ENCODE data around the gene SNN. TPM values are rescaled to one million over a fixed set of nuclear protein-coding genes. Genes with fewer than 3 reads are reported as not detected.

The SNN gene
- polyA plus RNA-seq, 3 donors from 2014 or later: 2.4 to 11.1 (median 4.9) TPM

GRCh38 chr16:11639925-11640899 lies 28.0 kb upstream of the SNN start:
- no peaks in the 10 kb centered on the region for H3K36me3 Mint-ChIP-seq
- H3K4me1 Mint-ChIP-seq: peaks cover 21 to 26% of the 10 kb centered on the region in 2 donors
- peak; percentile 59 to 73 (median 63) for DNase-seq
- H3K27ac Mint-ChIP-seq: peak overlapping the region; percentile 79 to 89 (median 88)
- H3K9me3 Mint-ChIP-seq: no peaks in the 10 kb centered on the region
- H3K4me3 Mint-ChIP-seq: peak overlapping the region in 4 of 5 donors; percentile 9 to 61 (median 36)
- H3K27me3 Mint-ChIP-seq (ENCODE audit: low read depth in 3 of 3): peaks cover 2 to 9% (median 4%) of the 10 kb centered on the region in 3 donors

GRCh38 chr16:11640987-11641817 lies 27.1 kb upstream of the SNN start:
- Mint-ChIP-seq H3K36me3 (no peaks in the 10 kb centered on the region), H3K27me3 (ENCODE audit: low read depth in 3 of 3) (peaks cover 2 to 9% (median 2%) of the 10 kb centered on the region in 3 donors), H3K27ac (peak overlapping the region in 5 of 6 donors; percentile 73 to 88 (median 87)), H3K9me3 (no peaks in the 10 kb centered on the region), H3K4me3 (peak overlapping the region in 1 of 5 donors; percentile 1), H3K4me1 (peaks cover 21% of the 10 kb centered on the region in 2 donors)
- peak; percentile 61 to 65 (median 64) for DNase-seq

GRCh38 chr16:11642765-11643116 lies 25.5 kb upstream of the SNN start:
- Mint-ChIP-seq H3K36me3 (no peaks in the 10 kb centered on the region), H3K4me3 (no peak overlapping the region), H3K4me1 (peaks cover 20 to 21% of the 10 kb centered on the region in 2 donors), H3K27ac (peak overlapping the region in 1 of 6 donors; percentile 30), H3K9me3 (no peaks in the 10 kb centered on the region), H3K27me3 (ENCODE audit: low read depth in 3 of 3) (peaks cover 2 to 7% (median 5%) of the 10 kb centered on the region in 3 donors)
- DNase-seq: no peak

GRCh38 chr16:11649276-11649675 lies 19.0 kb upstream of the SNN start:
- Mint-ChIP-seq H3K9me3 (no peaks in the 10 kb centered on the region), H3K27me3 (ENCODE audit: low read depth in 3 of 3) (peaks cover 2 to 8% (median 4%) of the 10 kb centered on the region in 3 donors), H3K27ac (no peak overlapping the region), H3K4me1 (peaks cover 2 to 10% of the 10 kb centered on the region in 2 donors), H3K36me3 (peaks cover 0 to 3% (median 3%) of the 10 kb centered on the region in 3 donors), H3K4me3 (no peak overlapping the region)
- no peak for DNase-seq

DNA sequence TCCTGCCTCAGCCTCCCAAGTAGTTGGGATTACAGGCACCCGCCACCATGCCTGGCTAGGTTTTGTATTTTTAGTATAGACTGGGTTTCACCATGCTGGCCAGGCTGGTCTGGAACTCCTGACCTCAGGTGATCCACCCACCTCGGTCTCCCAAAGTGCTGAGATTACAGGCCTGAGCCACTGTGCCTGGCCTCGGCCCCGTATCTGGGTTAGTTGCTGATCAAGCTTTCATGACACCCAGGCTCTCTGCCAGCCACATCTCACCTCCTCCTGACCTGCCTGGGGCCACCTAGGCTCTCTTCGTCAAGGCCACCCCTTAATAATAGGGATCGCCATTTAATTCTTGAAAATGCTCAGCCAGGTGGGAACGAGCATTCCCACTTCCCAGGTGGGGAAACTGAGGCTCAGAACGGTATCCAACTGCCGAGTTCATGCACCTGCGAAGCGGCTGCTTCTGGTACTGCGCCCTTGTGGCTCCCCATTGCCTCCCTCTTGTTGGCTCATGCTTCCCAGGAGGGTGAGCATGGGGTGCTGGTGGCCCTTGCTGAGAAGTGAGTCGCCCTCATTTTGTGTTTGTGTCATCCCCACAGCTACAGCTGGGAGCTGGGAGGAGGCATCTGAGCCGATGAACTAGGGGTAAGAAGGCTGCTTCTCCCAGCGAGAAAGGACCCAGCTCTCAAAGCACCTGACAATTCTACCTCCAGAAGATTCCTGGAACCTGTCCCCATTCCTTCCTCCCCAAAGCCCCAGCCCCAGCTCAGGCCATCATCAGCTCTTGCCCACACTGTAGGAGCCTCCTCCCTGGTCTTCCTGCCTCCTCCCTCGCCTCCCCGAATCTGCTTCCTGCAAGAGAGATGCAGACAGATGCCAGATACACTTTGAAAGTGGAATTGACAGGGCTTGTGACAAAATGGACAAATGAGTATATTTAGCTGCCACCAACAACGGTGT lies 17.3 kb upstream of the SNN start:
- Mint-ChIP-seq H3K9me3 (no peaks in the 10 kb centered on the region), H3K27ac (no peak overlapping the region), H3K4me3 (no peak overlapping the region), H3K4me1 (peaks cover 8 to 18% of the 10 kb centered on the region in 2 donors), H3K27me3 (ENCODE audit: low read depth in 3 of 3) (peaks cover 2 to 8% (median 6%) of the 10 kb centered on the region in 3 donors), H3K36me3 (peaks cover 0 to 3% (median 3%) of the 10 kb centered on the region in 3 donors)
- no peak for DNase-seq

DNA sequence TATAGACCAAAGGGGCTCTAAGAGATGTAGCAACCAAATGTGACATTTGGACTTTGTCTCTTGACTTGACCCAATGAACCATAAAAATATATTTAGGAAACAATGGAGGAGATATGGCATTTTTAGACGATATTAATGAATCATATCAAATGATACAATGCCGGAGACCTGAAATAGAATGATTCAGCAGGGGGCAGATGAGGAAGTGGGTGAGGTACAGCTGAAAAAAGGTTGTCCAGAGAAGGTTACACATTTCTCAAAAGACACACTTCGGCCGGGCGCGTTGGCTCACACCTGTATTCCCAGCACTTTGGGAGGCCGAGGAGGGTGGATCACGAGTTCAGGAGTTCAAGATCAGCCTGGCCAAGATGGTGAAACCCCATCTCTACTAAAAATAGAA lies 16.5 kb upstream of the SNN start:
- peak overlapping the region in 1 of 6 donors; percentile 49 for H3K27ac Mint-ChIP-seq

DNA sequence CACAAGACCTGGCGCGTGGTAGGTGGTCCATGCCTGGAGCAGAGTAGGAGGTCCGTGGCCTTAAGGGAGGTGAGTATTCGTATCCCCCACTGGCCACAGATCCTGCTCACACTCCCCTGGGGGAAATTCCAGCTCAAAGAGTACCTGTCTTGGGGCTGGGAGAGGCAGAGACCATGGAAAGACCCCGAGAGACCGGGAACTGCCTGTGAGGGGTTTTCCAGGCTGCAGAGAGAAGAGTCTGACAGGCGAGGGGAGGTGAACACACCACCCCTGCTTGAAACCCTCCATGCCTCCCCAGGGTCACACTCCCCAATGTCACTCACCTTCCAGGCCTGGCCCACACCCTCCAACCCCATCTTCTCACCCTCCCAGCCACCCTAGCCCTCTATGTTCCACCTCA lies 12.6 kb upstream of the SNN start:
- H3K4me1 Mint-ChIP-seq: peaks cover 8 to 18% of the 10 kb centered on the region in 2 donors
- DNase-seq: no peak
- H3K4me3 Mint-ChIP-seq: no peak overlapping the region
- no peak overlapping the region for H3K27ac Mint-ChIP-seq
- H3K27me3 Mint-ChIP-seq (ENCODE audit: low read depth in 3 of 3): peaks cover 5 to 7% (median 6%) of the 10 kb centered on the region in 3 donors
- H3K9me3 Mint-ChIP-seq: no peaks in the 10 kb centered on the region
- H3K36me3 Mint-ChIP-seq: no peaks in the 10 kb centered on the region

More for the DNA sequence above, 16.5 kb upstream of the SNN start:
- DNase-seq: no peak
- no peak overlapping the region for H3K4me3 Mint-ChIP-seq
- H3K27me3 Mint-ChIP-seq (ENCODE audit: low read depth in 3 of 3): peaks cover 2 to 10% (median 6%) of the 10 kb centered on the region in 3 donors
- H3K36me3 Mint-ChIP-seq: peaks cover 0 to 3% (median 3%) of the 10 kb centered on the region in 3 donors
- H3K4me1 Mint-ChIP-seq: peaks cover 8 to 18% of the 10 kb centered on the region in 2 donors
- H3K9me3 Mint-ChIP-seq: no peaks in the 10 kb centered on the region

DNA sequence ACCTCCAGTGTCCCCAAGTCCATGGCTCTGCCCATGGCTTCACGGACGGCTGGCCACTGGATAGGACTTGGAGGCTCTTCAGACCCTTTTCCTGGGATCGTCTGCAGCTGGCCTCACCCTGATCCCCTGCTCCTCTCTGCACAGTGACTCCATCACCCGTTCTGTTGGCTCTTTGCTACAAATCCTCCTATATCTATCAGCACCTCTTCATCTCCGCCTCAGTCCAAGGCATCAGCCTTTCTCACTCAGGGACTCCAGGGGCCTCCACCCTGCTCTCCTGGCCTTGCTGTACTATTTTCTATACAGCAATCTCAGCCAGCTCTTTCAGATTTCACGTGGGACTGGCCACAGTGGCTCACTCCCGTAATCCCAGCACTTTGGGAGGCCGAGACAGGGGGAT lies 10.7 kb upstream of the SNN start:
- no peaks in the 10 kb centered on the region for H3K36me3 Mint-ChIP-seq
- no peak for DNase-seq
- no peak overlapping the region for H3K4me3 Mint-ChIP-seq
- H3K9me3 Mint-ChIP-seq: no peaks in the 10 kb centered on the region
- peaks cover 8 to 12% of the 10 kb centered on the region in 2 donors for H3K4me1 Mint-ChIP-seq
- peak overlapping the region in 1 of 6 donors; percentile 5 for H3K27ac Mint-ChIP-seq
- peaks cover 5 to 7% (median 5%) of the 10 kb centered on the region in 3 donors for H3K27me3 Mint-ChIP-seq (ENCODE audit: low read depth in 3 of 3)

DNA sequence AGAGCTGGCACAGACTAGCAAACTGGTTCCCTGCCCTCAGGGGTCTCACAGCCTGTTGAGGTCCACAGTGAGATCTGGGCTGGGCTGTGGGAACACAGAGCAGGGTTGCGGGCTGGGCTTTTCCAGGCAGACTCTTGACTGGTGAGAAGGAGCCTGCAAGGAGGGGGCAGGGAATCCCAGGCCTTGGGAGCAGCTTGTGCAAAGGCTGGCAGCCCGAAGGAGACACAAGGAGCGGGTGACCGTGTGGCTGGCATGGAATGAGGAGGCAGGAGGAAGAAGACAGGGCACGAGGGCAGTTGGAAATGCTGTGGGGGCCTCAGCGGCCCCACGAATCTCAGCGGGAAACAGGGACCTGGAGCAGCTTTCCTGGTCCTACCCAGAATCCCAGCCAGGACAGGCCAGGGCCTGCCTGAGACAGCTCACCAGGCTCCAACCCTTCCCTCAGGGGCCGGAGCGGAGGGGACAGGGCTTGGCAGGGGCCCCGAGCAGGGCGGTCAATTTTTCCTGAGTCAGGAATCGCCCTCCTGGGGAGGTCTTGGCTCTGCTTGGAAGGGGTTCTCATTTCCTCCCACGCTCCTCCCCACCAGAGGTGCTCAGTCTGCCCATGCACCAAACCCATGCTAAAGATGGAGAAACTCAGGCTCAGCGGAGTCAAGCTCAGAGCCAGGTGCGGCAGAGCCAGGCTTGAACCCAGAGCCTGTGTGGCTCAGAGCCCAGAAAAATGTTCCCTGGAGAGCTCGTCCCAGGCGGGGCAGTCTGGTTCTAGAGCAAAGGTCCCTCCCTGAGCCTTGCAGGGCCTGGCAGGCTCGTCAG lies 9.2 kb upstream of the SNN start:
- Mint-ChIP-seq H3K27me3 (ENCODE audit: low read depth in 3 of 3) (peaks cover 4 to 8% (median 7%) of the 10 kb centered on the region in 3 donors), H3K36me3 (no peaks in the 10 kb centered on the region), H3K4me3 (no peak overlapping the region), H3K9me3 (no peaks in the 10 kb centered on the region), H3K4me1 (peaks cover 8 to 9% of the 10 kb centered on the region in 2 donors), H3K27ac (no peak overlapping the region)
- DNase-seq: no peak

DNA sequence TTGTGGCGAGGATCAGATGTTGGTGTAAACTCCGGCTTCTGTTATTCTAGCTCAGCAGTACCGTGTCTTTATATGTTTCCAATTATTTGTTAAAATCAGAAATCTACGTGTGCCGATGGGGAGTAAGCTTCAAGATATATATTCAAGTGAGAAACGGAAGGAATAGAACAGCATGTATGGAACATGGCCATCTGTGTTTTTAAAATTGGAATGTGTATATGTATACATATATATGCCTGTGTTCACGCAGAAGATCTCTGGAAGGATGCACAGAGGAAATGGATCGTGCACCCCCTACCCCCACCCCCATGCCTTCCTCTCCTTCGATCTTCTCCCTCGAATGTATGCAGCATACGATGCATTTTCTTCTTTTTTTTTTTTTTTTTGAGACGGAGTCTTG lies 7.7 kb upstream of the SNN start:
- no peaks in the 10 kb centered on the region for H3K36me3 Mint-ChIP-seq

GRCh38 chr16:11662582-11662981 lies 5.7 kb upstream of the SNN start:
- Mint-ChIP-seq H3K27ac (no peak overlapping the region), H3K4me1 (peaks cover 0 to 10% of the 10 kb centered on the region in 2 donors), H3K9me3 (no peaks in the 10 kb centered on the region), H3K4me3 (no peak overlapping the region), H3K36me3 (no peaks in the 10 kb centered on the region), H3K27me3 (ENCODE audit: low read depth in 3 of 3) (peaks cover 2 to 5% (median 4%) of the 10 kb centered on the region in 3 donors)
- DNase-seq: no peak

More for the DNA sequence above, 7.7 kb upstream of the SNN start:
- peaks cover 0 to 7% of the 10 kb centered on the region in 2 donors for H3K4me1 Mint-ChIP-seq
- H3K4me3 Mint-ChIP-seq: no peak overlapping the region
- H3K9me3 Mint-ChIP-seq: no peaks in the 10 kb centered on the region
- no peak overlapping the region for H3K27ac Mint-ChIP-seq
- H3K27me3 Mint-ChIP-seq (ENCODE audit: low read depth in 3 of 3): peaks cover 3 to 9% (median 5%) of the 10 kb centered on the region in 3 donors
- no peak for DNase-seq

GRCh38 chr16:11665071-11665491 lies 3.2 kb upstream of the SNN start:
- peaks cover 5 to 20% of the 10 kb centered on the region in 2 donors for H3K4me1 Mint-ChIP-seq
- H3K4me3 Mint-ChIP-seq: no peak overlapping the region
- no peak for DNase-seq
- peaks cover 4 to 5% (median 4%) of the 10 kb centered on the region in 3 donors for H3K27me3 Mint-ChIP-seq (ENCODE audit: low read depth in 3 of 3)
- no peaks in the 10 kb centered on the region for H3K36me3 Mint-ChIP-seq
- H3K9me3 Mint-ChIP-seq: no peaks in the 10 kb centered on the region
- no peak overlapping the region for H3K27ac Mint-ChIP-seq

Measured in immature natural killer cell (primary cell).